Measurements from ENCODE around the gene CUL9.

Gene CUL9

DNA sequence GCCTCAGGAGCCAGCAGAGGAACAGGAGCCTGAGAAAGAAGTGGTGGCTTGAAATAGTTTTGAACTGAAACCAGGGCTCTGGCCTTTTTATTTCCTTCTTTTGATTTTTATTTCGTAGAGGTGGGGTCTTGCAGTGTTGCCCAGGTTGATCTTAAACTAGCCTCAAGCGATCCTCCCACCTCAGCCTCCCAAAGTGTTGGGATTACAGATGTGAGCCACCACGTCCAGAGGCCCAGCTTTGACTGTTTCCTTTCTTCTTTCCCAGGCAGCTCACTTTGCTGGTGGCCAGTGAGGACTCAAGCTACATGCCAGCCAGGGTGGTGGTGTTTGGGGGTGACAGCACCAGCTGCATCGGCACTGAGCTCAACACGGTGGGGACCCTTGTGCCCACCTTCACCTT is 20.5 kb downstream of the CUL9 start:
- no peak for DNase-seq

DNA sequence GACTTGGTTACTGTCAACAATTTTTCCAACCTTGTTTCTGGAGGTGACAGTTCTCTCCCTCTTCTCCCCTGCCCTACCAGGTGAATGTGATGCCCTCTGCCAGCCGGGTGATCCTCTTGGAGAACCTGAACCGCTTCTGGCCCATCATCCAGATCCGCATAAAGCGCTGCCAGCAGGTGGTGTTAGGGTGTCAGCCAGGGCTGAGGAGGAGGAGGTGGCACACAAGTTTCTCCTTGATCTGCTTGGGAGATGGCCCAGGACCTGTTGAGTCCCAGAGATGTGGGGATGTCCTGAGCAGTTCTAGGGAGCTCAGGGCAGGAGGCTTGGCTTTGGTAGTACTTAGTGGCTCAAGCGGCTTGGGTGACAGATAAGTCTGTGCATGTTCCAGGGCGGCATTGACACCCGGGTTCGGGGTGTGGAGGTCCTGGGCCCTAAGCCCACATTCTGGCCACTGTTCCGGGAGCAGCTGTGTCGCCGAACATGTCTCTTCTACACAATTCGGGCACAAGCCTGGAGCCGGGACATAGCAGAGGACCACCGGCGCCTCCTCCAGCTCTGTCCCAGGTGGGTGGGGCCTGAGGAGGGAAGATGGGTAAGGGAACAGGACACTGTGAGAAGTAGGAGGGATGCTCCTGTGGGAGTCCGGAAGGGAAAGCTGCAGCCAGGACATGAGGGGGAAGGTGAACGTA is 21.2 kb downstream of the CUL9 start:
- no peak for DNase-seq

DNA sequence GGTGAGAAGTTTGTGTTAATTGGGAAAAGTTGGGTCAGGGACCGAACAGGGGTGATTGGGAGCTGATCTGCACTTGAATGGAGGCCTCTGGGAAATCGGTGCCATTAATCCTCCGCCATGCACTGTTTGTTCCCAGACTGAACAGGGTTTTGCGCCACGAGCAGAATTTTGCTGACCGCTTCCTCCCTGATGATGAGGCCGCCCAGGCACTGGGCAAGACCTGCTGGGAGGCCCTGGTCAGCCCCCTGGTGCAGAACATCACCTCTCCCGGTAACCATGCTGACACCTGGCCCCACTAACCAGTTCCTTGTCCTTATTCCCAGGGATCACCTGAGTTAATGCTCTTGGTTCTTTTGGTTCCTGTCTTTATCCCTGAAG is 21.7 kb downstream of the CUL9 start:
- no peak for DNase-seq

DNA sequence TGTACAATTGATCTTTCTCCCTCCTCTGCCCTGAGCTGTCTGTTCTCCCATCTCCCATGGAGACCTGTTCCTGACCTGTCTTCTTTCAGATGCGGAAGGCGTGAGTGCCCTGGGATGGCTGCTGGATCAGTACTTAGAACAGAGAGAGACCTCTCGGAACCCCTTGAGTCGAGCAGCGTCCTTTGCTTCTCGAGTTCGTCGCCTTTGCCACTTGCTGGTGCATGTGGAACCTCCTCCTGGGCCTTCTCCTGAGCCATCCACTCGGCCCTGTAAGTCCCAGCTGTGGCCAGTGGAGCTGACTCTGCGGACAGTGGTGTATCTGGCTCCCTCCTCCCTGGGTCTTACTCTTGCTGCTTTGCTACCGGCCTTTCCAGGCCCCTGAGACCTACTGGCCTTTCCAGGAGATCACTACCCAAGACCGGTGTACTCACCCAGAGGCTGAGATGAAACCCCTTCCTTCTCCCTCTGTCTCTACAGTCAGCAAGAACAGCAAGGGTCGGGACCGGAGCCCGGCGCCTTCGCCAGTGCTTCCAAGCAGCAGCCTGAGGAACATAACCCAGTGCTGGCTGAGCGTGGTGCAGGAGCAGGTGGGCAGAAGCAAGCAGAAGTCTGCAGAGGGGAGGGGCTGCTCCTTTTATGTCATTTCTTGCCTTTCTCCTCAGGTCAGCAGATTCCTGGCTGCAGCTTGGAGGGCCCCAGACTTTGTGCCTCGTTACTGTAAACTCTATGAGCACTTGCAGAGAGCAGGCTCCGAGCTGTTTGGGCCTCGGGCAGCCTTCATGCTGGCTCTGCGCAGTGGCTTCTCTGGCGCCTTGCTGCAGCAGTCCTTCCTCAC is 22.5 kb downstream of the CUL9 start:
- DNase-seq = no peak

DNA sequence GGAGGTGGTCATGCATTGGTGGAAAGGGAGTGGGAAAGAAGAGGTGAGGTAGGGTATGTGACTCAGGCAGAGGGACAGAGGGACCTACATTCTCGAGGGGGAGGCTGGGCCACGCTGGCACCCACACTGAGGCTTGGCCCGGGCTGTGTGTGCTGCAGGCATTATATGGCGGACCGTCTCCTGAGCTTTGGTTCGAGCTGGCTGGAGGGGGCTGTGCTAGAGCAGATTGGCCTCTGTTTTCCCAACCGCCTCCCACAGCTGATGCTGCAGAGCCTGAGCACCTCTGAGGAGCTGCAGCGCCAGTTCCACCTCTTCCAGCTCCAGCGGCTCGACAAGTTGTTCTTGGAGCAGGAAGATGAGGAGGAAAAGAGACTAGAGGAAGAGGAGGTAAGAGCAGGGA is 23.9 kb downstream of the CUL9 start:
- no peak for DNase-seq

DNA sequence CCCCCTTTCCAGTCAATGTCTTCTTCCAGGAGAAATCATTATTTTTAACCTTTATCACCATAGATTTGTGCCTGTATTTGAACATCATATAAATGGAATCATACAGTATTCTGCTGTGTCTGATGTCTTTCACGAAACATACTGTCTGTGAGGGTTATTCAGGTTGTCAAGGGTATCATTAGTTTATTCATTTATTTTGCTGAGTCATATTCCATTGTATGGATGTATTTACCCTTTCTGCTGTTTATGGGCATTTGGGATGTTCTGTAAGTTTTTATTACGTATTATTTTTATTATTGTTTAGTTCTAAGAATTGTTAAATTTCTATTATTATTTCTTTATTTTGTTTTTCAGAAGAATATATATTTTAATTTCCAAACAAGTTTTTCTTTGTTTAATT is 25.3 kb downstream of the CUL9 start:
- DNase-seq = no peak

DNA sequence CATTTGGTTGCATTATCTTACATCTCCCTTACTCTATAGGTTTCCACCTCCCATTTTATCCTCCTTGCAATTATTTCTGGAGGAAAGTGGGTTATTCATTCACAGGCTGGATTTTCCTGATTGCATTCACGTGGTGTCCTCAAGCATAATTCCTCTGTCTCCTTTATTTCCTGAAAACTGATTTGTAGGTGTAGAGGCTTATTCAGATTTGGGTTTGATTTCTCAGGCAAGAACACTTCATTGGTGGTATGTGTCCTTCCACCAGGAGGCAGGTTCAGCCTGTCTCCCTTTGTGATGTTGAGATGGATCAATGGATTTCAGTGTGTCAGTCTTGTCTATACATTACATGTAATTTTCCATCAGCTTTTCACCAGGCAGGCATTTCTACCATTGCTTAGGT is 30.0 kb downstream of the CUL9 start:
- DNase-seq = no peak

DNA sequence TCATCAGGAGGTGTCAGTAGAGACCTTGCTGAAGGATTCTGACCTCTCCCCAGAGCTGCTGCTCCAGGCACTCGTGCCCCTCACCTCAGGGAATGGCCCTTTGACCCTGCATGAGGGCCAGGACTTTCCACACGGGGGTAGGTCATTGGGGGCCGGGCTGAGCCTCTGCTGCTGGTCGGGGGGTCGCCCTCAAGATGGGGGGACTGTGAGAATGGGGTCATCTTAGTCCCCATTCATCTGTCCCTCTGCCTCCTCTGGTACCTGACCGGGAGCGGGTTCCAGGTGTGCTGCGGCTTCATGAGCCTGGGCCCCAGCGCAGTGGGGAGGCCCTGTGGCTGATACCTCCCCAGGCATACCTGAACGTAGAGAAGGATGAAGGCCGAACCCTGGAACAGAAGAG is 31.4 kb downstream of the CUL9 start:
- no peak for DNase-seq

DNA sequence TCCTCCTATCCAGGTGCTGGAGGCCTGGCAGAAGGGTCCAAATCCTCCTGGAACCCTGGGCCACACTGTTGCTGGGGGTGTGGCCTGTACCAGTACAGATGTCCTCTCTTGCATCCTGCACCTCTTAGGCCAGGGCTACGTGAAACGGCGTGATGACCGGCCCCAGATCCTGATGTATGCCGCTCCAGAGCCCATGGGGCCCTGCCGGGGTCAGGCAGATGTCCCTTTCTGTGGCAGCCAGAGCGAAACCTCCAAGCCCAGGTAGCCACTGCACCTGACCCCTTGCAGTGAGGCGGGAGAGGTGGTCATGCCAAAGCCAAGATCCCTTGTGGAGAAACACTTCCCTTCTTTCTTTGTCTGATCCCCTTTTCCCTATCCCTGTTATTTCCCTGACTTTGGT is 33.1 kb downstream of the CUL9 start:
- DNase-seq = no peak

DNA sequence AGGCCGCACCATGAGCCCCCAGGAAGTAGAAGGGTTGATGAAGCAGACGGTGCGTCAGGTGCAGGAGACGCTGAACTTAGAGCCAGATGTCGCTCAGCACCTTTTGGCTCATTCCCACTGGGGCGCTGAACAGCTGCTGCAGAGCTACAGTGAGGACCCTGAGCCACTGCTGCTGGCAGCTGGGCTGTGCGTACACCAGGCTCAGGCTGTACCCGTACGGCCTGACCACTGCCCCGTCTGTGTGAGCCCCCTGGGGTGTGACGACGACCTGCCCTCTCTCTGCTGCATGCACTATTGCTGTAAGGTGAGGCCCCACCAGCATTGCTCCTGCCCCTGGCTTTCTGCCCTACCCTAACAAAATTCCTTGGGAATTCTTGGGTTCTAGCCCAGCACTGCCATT is 34.2 kb downstream of the CUL9 start:
- DNase-seq = no peak

DNA sequence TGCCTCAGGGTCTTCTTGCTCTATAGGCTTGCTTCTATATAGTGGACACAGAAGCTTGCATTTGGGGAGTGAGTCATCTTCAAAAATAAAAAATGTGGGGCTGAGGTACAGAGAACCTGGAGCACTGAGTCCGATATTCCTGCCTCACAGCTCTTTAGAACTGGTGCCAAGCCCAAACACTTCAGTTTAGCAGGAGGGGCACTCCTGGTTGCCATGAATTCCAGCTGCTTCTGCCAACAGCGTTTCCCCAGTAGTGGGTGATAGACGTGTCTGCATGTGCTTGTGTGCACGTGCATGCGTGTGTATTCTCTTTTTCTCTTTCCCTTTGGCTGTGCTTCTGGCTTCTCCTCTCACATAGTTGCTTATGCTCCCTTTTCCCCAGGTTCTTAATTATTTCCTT is 35.4 kb downstream of the CUL9 start:
- peak; percentile 91 for DNase-seq

DNA sequence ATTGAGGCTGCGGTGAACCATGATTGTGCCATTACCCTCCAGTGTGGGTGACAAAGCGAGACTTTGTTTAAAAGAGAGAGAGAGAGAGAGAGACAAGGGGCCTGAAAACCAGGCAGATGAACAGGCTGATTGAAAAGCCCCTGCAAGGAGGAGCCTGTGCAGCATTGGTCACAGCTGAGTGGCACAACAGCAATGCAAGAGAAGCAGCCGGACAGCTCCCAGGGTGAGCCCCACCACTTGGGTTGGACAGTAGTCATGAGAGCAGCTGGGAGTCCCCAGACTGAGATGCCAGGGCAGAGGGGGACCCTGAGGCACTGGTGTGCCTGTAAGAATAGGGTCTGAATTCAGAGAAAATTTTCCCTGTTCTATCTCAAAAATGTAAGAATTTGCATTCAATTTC is 37.1 kb downstream of the CUL9 start:
- no peak for DNase-seq

DNA sequence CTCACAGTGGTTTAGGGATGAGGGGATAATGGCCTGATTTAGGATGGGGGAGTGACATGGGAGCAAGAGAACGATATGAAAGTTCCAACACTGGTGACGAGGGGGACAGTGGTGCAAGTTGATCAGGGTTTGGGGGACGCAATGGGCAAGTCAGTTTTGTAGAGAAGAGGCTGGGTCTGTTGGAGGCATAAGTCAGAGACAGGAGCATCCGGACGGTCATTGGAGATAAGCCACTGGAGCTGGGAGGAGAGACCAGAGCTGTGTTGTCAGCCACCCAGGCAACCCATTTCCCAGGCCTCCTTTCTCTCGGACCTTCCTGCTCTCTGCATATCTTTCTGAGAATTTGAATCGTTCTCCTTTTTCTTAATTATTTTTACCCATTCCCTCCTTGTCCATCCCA is 37.8 kb downstream of the CUL9 start:
- no peak for DNase-seq

DNA sequence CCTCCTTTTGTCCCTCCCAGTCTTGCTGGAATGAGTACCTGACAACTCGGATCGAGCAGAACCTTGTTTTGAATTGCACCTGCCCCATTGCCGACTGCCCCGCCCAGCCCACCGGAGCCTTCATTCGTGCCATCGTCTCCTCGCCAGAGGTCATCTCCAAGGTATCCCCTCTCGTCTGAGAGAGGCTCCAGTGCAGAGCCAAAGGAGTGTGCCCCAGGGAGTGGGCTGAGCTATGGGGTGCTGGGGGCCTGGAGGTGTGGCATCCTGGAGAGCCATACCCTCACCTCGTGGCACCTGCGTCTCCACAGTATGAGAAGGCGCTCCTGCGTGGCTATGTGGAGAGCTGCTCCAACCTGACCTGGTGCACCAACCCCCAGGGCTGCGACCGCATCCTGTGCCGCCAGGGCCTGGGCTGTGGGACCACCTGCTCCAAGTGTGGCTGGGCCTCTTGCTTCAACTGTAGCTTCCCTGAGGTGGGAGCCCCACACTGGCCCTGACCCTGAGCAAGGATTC is 38.5 kb downstream of the CUL9 start:
- no peak for DNase-seq

DNA sequence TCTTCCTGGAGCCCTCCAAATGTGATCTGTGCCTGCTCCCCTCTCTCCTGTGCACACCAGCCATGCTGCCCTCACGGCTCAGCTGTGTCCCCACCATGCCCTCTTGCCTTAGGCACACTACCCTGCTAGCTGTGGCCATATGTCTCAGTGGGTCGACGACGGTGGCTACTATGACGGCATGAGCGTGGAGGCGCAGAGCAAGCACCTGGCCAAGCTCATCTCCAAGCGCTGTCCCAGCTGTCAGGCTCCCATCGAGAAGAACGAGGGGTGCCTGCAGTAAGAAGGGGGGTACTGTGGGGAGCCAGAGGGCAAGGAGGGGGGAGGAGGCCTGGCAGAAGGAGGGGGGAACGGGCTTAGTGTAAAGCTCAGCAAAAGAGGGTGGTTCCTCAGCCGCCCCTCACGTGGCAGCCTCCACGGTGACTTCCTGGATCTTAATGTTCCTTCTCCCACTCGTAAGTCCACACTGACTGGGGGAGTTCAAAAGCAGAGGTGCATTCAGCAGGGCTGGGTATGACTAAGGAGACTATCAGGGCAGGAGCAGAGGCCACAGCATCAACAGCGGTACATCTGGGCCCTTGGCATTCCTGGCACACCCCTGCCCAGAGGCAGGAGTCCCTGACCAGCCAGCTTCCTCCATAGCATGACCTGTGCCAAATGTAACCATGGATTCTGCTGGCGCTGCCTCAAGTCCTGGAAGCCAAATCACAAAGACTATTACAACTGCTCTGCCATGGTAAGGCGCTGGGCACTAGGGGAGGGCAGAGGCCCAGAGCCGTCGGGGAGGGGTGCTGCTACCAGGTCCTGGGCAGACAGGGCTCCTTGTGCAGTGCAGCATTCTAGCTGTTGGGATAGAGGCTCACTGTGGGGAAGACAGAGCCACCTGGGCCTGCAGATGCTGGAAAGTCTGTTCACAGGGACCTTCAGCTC is 39.3 kb downstream of the CUL9 start:
- peak; percentile 27 for DNase-seq

DNA sequence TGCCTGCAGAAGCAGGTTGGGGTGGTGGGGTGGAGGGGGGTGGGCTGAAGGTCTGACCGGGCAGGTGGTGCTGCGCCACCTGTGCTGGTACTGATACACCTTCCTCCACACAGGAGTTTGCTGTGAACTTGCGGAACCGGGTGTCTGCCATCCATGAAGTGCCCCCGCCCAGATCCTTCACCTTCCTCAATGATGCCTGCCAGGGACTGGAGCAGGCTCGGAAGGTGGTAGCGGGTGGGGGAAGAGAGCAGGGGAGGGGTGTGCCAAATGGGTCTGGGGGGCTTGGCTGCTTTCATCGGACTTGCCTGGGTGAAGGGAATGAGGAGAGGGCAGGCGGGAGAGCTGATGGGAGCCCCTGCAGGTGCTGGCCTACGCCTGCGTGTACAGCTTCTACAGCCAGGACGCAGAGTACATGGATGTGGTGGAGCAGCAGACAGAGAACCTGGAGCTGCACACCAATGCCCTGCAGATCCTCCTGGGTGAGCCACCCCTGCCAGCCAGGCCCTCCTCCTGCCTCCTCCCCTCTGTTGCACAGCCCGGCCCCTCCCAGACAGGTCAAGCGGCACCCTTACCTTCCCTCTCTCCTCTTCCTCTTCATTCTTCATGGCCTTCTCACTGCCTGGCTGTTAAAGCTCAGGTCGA is 40.5 kb downstream of the CUL9 start:
- DNase-seq = no peak

DNA sequence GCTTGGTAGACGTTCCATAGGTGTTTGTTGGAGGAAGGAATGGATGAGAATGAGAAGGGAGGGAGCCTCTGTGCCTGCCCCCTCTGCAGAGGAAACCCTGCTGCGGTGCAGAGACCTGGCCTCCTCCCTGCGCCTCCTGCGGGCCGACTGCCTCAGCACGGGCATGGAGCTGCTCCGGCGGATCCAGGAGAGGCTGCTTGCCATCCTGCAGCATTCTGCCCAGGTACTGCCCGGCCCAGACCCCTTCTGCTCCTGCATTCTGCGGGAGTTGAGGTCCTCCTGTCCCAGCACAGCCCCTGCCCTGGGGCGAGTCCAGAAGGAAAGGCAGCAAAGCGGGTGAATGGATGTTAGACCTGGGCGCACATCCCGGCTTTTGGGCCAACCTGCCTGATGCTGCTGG is 41.2 kb downstream of the CUL9 start:
- DNase-seq = no peak

DNA sequence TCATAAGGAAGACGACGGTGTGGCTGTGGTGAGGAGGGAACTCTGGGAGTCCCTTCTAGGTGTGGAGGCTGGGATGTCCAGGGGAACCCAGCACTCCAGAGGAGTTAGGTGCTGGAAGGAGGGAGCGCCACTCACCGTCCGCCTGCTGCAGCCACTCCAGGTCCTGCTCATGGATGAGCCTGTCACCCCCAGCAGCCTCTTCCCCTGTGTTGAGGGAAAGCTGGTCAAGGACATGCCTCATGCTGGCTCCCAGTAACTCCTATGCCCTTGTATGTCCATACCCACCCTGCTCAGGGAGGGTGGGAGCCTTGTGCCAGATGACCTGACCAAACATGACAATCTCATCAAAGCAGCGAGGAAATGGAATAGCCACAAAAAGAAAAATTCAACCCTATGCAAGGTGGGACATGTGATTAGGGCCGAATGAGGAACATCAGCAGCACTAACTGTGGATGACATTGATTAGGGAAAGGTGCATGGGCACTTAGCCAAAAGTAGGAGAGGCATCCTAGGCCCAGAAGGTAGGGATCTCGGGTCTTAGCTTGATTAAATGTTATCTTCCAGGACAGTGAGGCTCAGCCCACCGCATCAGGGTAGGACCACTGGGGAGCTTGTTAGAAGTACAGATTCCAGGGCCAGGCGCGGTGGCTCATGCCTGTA is 44.3 kb downstream of the CUL9 start:
- no peak for DNase-seq

DNA sequence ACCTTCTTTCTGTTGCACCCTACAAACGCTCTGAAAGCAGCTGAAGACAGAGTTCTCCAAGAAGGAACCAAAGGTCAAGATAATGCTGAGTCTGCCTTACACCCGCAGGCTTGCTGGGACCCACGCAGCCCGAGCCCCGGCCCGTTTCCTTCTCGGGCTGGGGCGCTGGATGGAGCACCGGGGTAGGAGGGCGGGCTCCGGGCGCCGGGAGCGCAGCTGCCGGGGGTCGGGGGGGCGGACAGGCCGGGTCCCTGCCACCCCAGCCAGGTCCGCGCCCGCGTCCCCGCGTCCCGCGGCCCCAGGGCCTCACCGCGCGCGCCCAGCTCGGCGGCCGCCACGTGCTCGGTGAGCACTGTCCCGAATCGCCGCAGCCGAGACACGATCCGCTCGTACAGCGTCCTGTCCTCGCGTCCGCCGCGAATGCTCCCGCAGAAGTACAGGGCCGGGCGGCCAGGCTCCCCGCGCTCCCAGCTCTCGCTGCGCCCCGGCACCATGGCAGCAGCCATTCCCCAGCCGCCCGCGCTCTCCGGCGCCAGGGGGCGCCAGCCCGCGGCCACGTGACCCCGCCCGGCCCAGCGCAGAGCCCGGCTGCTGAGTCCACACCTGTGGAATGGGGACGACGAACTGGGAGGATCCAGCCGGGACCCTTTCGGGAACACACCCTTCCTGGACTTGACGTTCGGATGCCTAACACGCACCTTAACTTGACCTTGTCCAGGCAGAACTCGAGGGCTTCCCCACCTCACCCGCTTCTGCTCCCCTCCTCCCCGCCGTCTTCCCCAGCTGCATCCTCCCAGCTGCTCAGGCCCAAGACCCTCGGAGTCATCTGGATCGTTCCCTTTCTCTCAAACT is 47.2 kb downstream of the CUL9 start, which contains the start of gene DNPH1:
Gene DNPH1 (minus strand): TSS at position 531 of the 852 bp plus-strand sequence. CDS start 25 bp downstream, at position 506.
- DNase-seq = peak; percentile 51

DNA sequence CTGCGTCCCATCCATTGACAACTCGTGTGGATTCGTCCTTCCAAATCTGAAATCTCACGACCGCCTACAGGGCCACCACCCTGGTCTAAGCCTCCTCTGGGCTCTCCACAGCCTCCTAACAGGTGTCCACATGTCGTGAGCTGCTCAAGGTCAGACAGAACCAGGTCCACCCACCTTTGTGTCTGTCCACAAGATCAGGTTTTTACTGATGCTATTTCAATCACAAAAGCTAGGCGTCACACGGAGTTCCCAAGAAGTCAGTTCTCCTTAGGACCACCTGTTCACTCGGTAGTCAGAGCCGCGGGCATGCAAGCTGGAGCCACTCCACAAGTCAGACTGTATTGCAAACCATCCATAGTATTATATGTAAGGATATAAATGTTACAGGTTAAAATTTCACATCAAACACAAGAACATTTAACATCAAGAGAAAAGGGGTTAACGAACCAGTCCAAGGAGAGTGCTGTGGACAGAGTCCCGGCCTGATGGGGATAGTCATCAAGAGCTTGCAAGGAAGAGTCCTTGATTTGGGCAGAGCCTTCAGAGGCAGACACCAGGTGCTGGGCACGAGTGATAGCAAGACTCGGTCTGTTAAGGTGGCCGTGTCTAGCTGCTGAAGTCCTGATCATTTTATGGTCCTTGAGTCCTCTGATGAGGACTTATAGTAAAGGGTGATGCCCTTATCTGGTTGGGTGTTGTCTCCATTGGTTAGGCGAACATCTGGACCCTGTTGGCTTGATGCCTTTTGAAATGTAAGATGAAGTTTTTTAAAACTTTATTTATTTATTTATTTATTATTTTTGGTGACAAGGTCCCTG is 48.0 kb downstream of the CUL9 start:
- DNase-seq = no peak

All from NCI-H2029 (cell line).